Mucosa of descending colon (tissue), 3 donors: ENCODE data around the gene NRAP. TPM values are rescaled to one million over a fixed set of nuclear protein-coding genes. Genes with fewer than 3 reads are reported as not detected.

Source experiments
- ATAC-seq: fragments of 200-7000 bp; cut with Tn5 transposase; one replicate; pipeline ENCODE4 v1.9.1; 2020; ENCODE audit warnings: mild to moderate bottlenecking, moderate library complexity
- DNase-seq, 3 donors: peaks; one replicate each; pipeline ENCODE4 v3.0.0-alpha.2; 2020
- H3K36me3 ChIP-seq: fragments of 200-600 bp; one replicate; pipeline ENCODE4 v1.8.0; 2021; ENCODE audit warnings: low read depth, mild to moderate bottlenecking
- H3K4me1 ChIP-seq: fragments of 200-600 bp; one replicate; pipeline ENCODE4 v1.8.0; 2021; ENCODE audit warnings: low read depth, mild to moderate bottlenecking
- H3K4me3 ChIP-seq: fragments of 200-600 bp; one replicate; pipeline ENCODE4 v1.8.0; 2021; ENCODE audit warnings: mild to moderate bottlenecking
- H3K9me3 ChIP-seq: fragments of 200-600 bp; one replicate; pipeline ENCODE4 v1.8.0; 2021; ENCODE audit warnings: mild to moderate bottlenecking
- intact Hi-C, 2 donors: fragments of 100-400 bp; cut with DNase I in 1 of 2; cut with micrococcal nuclease in 1 of 2; formaldehyde crosslinking; loops; one replicate each; pipeline versions ENCODE4 v1.11.0 to v1.11.1; 2022; cut with DNase I, micrococcal nuclease
- total RNA-seq, 3 donors: library from RNA; stranded (reverse); fragmentation: NEBNext Ultra II Directional in 2 of 3; extraction: Animal tissue kit (Norgen Biotek cat#: 25700) in 2 of 3; gene quantifications; one replicate each; pipeline versions ENCODE4 v1.2.1 to v1.2.4, GENCODE V29; 2021 to 2023
- TF ChIP-seq, protein P1 (sequence below): fragments of 200-600 bp; IDR thresholded peaks from one replicate; pipeline ENCODE4 v1.8.0; 2022; ENCODE audit warnings: antibody characterized with exemption, mild to moderate bottlenecking
- donor health status: DM: no; HTN: no; CAD: no; lungs with moderate emphysema.
- donor health status: DM: no; HTN: no; CAD: no.
- donor health status: DM: no; HTN: yes; CAD: no.

Gene NRAP
- total RNA-seq, 3 donors from 2014 or later: 0.16 to 1.6 (median 0.80) TPM

- Histone ChIP-seq H3K36me3 (no peaks in the 10 kb centered on the region), H3K4me3 (no peak within 1 kb of the TSS), H3K9me3 (no peaks in the 10 kb centered on the region), H3K4me1 (no peaks in the 10 kb centered on the region)
- DNase-seq: no peak
- TF ChIP-seq, protein P1, sequence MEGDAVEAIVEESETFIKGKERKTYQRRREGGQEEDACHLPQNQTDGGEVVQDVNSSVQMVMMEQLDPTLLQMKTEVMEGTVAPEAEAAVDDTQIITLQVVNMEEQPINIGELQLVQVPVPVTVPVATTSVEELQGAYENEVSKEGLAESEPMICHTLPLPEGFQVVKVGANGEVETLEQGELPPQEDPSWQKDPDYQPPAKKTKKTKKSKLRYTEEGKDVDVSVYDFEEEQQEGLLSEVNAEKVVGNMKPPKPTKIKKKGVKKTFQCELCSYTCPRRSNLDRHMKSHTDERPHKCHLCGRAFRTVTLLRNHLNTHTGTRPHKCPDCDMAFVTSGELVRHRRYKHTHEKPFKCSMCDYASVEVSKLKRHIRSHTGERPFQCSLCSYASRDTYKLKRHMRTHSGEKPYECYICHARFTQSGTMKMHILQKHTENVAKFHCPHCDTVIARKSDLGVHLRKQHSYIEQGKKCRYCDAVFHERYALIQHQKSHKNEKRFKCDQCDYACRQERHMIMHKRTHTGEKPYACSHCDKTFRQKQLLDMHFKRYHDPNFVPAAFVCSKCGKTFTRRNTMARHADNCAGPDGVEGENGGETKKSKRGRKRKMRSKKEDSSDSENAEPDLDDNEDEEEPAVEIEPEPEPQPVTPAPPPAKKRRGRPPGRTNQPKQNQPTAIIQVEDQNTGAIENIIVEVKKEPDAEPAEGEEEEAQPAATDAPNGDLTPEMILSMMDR: no peak
- ATAC-seq: no peak
- intact Hi-C loops: no loop called here
These were observed 111.1 kb downstream of the NRAP start, which contains the start of gene HABP2 for GRCh38 chr10:113552701-113553100. Gene HABP2, plus strand, starts transcription at chr10:113553053. Its CDS starts 69 bp downstream, at chr10:113553122.

DNA sequence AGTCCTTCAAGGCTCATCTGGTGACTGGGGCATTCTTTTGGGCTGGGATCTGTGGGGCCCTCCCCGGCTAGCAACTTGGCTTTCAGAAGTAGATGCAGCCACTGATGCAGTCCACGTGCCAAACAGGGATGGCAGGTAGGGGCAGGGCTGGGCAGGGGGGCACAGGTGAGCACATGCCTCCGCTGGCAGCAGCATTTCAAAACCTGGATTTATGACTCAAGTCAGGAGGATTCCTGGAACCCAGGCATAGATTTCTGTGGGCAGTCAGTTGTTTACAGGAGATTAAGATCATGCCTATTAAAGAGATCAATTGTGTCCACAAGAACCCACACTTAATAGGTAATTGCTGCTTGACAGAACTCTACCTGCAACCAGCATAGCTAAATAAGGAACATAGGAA, 111.8 kb downstream of the NRAP start:
- TF ChIP-seq, protein P1: no peak
- no peak for DNase-seq
- Histone ChIP-seq H3K36me3 (no peaks in the 10 kb centered on the region), H3K9me3 (no peaks in the 10 kb centered on the region), H3K4me3 (no peak overlapping the region), H3K4me1 (no peaks in the 10 kb centered on the region)
- intact Hi-C loops: no loop called here
- no peak for ATAC-seq

DNA sequence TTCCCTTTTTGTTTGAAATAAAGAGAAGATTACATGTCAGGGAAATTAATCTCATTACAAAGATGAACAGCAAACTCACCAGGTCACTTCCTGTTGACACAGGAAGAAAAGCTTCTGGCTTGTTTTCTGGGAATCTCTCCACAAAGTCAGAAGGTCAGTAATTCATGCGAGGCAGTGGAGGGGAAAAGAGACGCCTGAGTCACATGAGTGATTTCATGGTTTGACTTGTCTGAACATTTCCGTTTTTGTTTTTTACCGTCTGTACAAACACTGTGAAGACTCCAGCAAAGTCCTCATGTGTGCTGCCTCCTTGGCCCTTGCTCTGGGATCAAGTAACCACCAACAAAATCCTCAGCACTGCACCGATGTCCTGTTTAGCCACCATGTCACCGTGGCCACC, 113.5 kb downstream of the NRAP start:
- ATAC-seq (no peak), DNase-seq (no peak)
- intact Hi-C loops: no loop called here
- TF ChIP-seq, protein P1: no peak
- Histone ChIP-seq H3K4me1 (no peaks in the 10 kb centered on the region), H3K36me3 (no peaks in the 10 kb centered on the region), H3K9me3 (no peaks in the 10 kb centered on the region), H3K4me3 (no peak overlapping the region)

DNA sequence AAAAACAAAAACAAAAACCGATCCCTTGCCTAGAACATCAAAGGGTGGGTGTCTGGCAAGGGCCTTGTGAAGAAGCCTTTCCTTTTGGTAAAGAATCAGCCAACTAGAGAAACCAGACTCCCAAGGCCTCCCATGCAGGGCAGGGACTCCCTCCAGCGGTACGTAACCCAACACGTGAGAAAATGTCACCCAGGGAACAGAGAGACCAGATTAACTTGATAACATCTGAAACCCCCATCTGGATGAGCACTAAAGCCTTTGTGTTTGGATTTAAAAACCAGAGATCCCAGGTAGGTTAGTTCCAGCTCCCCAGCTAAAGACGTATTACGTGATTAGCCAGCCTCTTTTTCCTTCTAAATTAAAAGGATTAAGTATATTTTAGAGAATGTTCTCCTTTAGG, 114.0 kb downstream of the NRAP start:
- TF ChIP-seq, protein P1: no peak
- Histone ChIP-seq H3K4me3 (no peak overlapping the region), H3K9me3 (no peaks in the 10 kb centered on the region), H3K4me1 (no peaks in the 10 kb centered on the region), H3K36me3 (no peaks in the 10 kb centered on the region)
- intact Hi-C loops: no loop called here
- ATAC-seq (no peak), DNase-seq (no peak)

DNA sequence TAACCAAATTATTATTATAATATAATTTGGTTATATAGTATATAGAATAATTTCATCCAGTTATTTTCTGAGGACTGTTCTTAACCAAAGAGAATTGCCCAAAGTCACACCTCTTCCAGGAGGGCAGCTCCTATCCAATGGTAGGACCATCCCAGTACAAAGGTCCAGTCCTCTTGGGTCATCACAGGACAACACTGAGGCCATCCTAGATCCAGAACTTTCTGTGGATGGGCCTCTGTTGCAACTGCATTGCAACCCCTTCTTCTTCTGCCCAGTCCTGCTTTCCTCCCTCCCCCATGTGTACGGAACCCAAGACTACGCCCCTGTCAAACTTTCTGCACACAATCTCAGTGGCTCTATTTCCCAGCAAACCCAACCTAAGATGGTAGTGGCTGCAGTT, 116.4 kb downstream of the NRAP start:
- ATAC-seq (no peak), DNase-seq (no peak)
- intact Hi-C loops: no loop called here
- Histone ChIP-seq H3K9me3 (no peaks in the 10 kb centered on the region), H3K4me3 (no peak overlapping the region), H3K36me3 (no peaks in the 10 kb centered on the region), H3K4me1 (no peaks in the 10 kb centered on the region)
- TF ChIP-seq, protein P1: no peak

GRCh38 chr10:113544392-113544791, 119.4 kb downstream of the NRAP start:
- Histone ChIP-seq H3K36me3 (no peaks in the 10 kb centered on the region), H3K9me3 (no peaks in the 10 kb centered on the region), H3K4me3 (no peak overlapping the region), H3K4me1 (no peaks in the 10 kb centered on the region)
- intact Hi-C loops: no loop called here
- TF ChIP-seq, protein P1: no peak
- DNase-seq (no peak), ATAC-seq (no peak)
